NCI-H748 (cell line): Measurements from ENCODE around the gene CTNNAL1.
"Not testable (repeated sequence)": the region's sequence is repeated elsewhere in the genome, so short reads cannot be mapped to it uniquely, and the experiment has no call there.

Experiments used
- DNase-seq: peaks from one replicate; lab custom pipeline; 2025; ENCODE audit not compliant: unreplicated experiment; lab: John Stamatoyannopoulos, UW

The CTNNAL1 gene

GRCh38 chr9:109012876-109013678 lies at the start of gene CTNNAL1:
Gene CTNNAL1 (minus strand): TSS chr9:109013499. CDS start chr9:109013442, 57 bp downstream.
- peak; percentile 92 for DNase-seq

- DNase-seq, result no peak
These were observed 49.2 kb upstream of the CTNNAL1 start for GRCh38 chr9:109062543-109062942.

- DNase-seq, result no peak
These were observed 46.9 kb upstream of the CTNNAL1 start for GRCh38 chr9:109060191-109060590.

- not testable (repeated sequence) for DNase-seq
These were observed 39.8 kb upstream of the CTNNAL1 start for GRCh38 chr9:109053121-109053520.

- DNase-seq, result no peak
These were observed 39.1 kb upstream of the CTNNAL1 start for GRCh38 chr9:109052416-109052815.

- DNase-seq, result no peak
These were observed 38.4 kb upstream of the CTNNAL1 start for GRCh38 chr9:109051733-109052132.

GRCh38 chr9:109050444-109050843 lies 37.1 kb upstream of the CTNNAL1 start:
- no peak for DNase-seq

- DNase-seq, result no peak
These were observed 35.5 kb upstream of the CTNNAL1 start for GRCh38 chr9:109048822-109049221.

- DNase-seq, result no peak
These were observed 34.0 kb upstream of the CTNNAL1 start for GRCh38 chr9:109047259-109047658.

GRCh38 chr9:109046346-109046745 lies 33.0 kb upstream of the CTNNAL1 start:
- DNase-seq, result no peak

GRCh38 chr9:109043578-109043977 lies 30.3 kb upstream of the CTNNAL1 start:
- no peak for DNase-seq

GRCh38 chr9:109040571-109040970 lies 27.3 kb upstream of the CTNNAL1 start:
- DNase-seq, result no peak

GRCh38 chr9:109039539-109039938 lies 26.2 kb upstream of the CTNNAL1 start:
- no peak for DNase-seq

- no peak for DNase-seq
These were observed 24.8 kb upstream of the CTNNAL1 start for GRCh38 chr9:109037946-109038715.

GRCh38 chr9:109036744-109037680 lies 23.7 kb upstream of the CTNNAL1 start:
- no peak for DNase-seq

- no peak for DNase-seq
These were observed 22.6 kb upstream of the CTNNAL1 start for GRCh38 chr9:109035684-109036423.

GRCh38 chr9:109033941-109034700 lies 20.8 kb upstream of the CTNNAL1 start:
- DNase-seq, result no peak

GRCh38 chr9:109031241-109031640 lies 17.9 kb upstream of the CTNNAL1 start:
- no peak for DNase-seq

- DNase-seq, result no peak
These were observed 17.1 kb upstream of the CTNNAL1 start for GRCh38 chr9:109030426-109030825.

GRCh38 chr9:109028457-109028856 lies 15.2 kb upstream of the CTNNAL1 start:
- no peak for DNase-seq
